ENCODE measurements around the gene NEFH.
A peak's percentile ranks its signal among the peaks of the same experiment; 100 is the strongest.

The NEFH gene

GRCh38 chr22:29503811-29504372 lies 23.9 kb downstream of the NEFH start:
- peak; percentile 14 for DNase-seq

GRCh38 chr22:29509298-29509697 lies 29.3 kb downstream of the NEFH start:
- DNase-seq = no peak

GRCh38 chr22:29509815-29510214 lies 29.8 kb downstream of the NEFH start:
- no peak for DNase-seq

GRCh38 chr22:29510542-29510941 lies 30.5 kb downstream of the NEFH start:
- no peak for DNase-seq

GRCh38 chr22:29511126-29511862 lies 31.3 kb downstream of the NEFH start:
- DNase-seq = no peak

- no peak for DNase-seq
Measured at GRCh38 chr22:29512031-29512430, 32.0 kb downstream of the NEFH start.

- no peak for DNase-seq
Measured at GRCh38 chr22:29517215-29517908, 37.3 kb downstream of the NEFH start.

- no peak for DNase-seq
Measured at GRCh38 chr22:29518427-29518826, 38.4 kb downstream of the NEFH start.

GRCh38 chr22:29519996-29520395 lies 40.0 kb downstream of the NEFH start:
- no peak for DNase-seq

- no peak for DNase-seq
Measured at GRCh38 chr22:29520851-29521250, 40.8 kb downstream of the NEFH start.

- no peak for DNase-seq
Measured at GRCh38 chr22:29521526-29521925, 41.5 kb downstream of the NEFH start.

GRCh38 chr22:29523761-29524160 lies 43.7 kb downstream of the NEFH start:
- no peak for DNase-seq

GRCh38 chr22:29524442-29525191 lies 44.6 kb downstream of the NEFH start:
- no peak for DNase-seq

- no peak for DNase-seq
Measured at GRCh38 chr22:29528144-29528543, 48.1 kb downstream of the NEFH start.

GRCh38 chr22:29530716-29531115 lies 50.7 kb downstream of the NEFH start:
- no peak for DNase-seq

- DNase-seq = no peak
Measured at GRCh38 chr22:29531419-29531818, 51.4 kb downstream of the NEFH start.

- no peak for DNase-seq
Measured at GRCh38 chr22:29536411-29536810, 56.4 kb downstream of the NEFH start.

- DNase-seq = no peak
Measured at GRCh38 chr22:29539105-29539504, 59.1 kb downstream of the NEFH start.

Data from NCI-H524 treated with DMSO at 0.1 percent for 48 hours (cell line).